ENCODE results near the gene CACHD1. TPM values are rescaled to one million over a fixed set of nuclear protein-coding genes. Genes with fewer than 3 reads are reported as not detected.

Gene CACHD1
- total RNA-seq, 2 donors from 2014 or later, result 8.6 to 12.9 TPM

DNA sequence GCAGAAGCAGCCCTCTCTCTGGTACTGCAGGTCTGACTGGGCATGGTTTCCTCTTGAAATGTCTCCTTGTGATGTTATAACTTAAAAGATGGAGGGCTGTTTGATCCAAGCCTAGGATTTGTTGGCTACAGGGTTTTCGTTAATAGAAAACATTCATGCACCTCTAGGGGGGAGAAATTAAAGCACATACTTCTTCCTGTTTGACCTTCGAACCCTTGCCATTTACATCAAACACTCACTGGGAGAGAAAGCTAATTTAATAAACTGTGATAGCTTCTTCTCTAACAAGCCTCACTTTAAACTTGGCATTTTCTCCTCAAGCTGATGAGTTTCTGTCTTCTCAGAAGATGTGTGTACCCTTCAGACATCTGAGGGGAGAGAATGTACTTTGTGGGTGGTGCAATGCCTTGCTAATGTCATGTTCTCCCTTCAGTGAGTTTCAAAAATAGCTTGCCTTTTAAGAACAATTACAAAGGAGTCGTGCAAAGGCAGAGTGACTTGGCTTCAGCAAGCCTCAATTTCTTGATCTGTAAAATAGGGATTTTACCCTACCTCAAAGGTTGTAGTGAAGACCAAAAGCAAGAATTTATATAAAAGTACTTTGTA lies 20.4 kb downstream of the CACHD1 start:
- Histone ChIP-seq H3K9me3 (no peaks in the 10 kb centered on the region), H3K4me3 (no peak overlapping the region), H3K36me3 (replicated peaks in 1 of 2; ENCODE audit: insufficient read depth in 1 of 2, low read depth in 2 of 2) (no peaks in the 10 kb centered on the region), H3K4me1 (peaks cover 4% of the 10 kb centered on the region), H3K27ac (no peak overlapping the region), H3K27me3 (no peaks in the 10 kb centered on the region)
- TF ChIP-seq, protein P1, sequence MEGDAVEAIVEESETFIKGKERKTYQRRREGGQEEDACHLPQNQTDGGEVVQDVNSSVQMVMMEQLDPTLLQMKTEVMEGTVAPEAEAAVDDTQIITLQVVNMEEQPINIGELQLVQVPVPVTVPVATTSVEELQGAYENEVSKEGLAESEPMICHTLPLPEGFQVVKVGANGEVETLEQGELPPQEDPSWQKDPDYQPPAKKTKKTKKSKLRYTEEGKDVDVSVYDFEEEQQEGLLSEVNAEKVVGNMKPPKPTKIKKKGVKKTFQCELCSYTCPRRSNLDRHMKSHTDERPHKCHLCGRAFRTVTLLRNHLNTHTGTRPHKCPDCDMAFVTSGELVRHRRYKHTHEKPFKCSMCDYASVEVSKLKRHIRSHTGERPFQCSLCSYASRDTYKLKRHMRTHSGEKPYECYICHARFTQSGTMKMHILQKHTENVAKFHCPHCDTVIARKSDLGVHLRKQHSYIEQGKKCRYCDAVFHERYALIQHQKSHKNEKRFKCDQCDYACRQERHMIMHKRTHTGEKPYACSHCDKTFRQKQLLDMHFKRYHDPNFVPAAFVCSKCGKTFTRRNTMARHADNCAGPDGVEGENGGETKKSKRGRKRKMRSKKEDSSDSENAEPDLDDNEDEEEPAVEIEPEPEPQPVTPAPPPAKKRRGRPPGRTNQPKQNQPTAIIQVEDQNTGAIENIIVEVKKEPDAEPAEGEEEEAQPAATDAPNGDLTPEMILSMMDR (IDR thresholded peaks at IDR 0.05), result no peak
- no peak for TF ChIP-seq POLR2A (IDR thresholded peaks at IDR 0.05)
- ATAC-seq, result no peak
- intact Hi-C loops (cut with DNase I), result no loop called here
- DNase-seq, result no peak
- WGBS, 2 donors, result 56 to 63% methylated on average over 3 of the region's 3 CpGs

DNA sequence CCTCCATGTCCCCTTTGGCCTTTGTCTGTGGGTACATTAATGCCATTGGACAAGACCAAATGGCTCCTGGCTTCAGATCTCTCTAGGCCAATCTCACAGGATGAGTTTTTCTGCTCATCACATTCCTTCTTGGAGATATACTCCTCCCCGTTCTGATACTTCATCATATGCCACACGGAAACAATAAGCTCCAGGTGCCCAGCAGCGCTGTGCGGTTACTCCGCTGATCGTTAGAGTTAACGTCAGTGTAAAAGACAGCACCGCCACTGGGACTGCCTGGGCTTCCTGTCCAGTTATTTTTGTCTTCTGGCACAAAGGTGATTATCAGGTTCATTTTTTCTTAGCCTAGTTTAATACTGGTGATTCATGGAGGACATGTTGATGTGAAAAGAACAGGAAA lies 22.5 kb downstream of the CACHD1 start:
- H3K4me3 ChIP-seq, result no peak overlapping the region
- H3K36me3 ChIP-seq (replicated peaks in 1 of 2; ENCODE audit: insufficient read depth in 1 of 2, low read depth in 2 of 2), result no peaks in the 10 kb centered on the region
- H3K4me1 ChIP-seq, result peaks cover 11% of the 10 kb centered on the region
- DNase-seq, result no peak
- TF ChIP-seq, protein P1 (IDR thresholded peaks at IDR 0.05), result no peak
- no peak for TF ChIP-seq POLR2A (IDR thresholded peaks at IDR 0.05)
- H3K9me3 ChIP-seq, result no peaks in the 10 kb centered on the region
- no peak overlapping the region for H3K27ac ChIP-seq
- ATAC-seq, result no peak
- WGBS, 2 donors, result 90 to 94% methylated on average over 8 of the region's 8 CpGs
- intact Hi-C loops (cut with DNase I), result no loop called here
- H3K27me3 ChIP-seq, result no peaks in the 10 kb centered on the region

DNA sequence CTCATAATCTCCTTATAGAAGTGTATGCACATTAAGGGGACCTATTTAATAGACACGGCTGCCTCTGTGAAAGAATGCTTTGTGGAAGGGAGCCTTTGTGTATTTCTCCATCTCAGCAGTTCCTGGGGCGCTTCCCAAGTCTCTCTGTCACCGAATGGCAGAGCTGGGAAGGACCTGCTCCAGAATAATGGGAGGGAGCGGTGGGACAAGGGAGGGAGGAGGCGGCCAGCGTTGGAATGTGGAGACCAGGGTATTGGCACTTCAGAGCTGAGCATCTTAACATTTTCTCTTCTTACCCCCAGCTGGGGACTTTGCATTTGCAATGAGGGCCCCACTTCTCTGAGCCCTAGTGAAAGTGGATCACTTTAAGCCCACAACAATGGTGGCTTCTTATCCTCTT lies 23.9 kb downstream of the CACHD1 start:
- WGBS, 2 donors, result 94 to 95% methylated on average over 6 of the region's 6 CpGs
- H3K27me3 ChIP-seq, result no peaks in the 10 kb centered on the region
- DNase-seq (no peak), ATAC-seq (no peak)
- no peak overlapping the region for H3K27ac ChIP-seq
- H3K4me3 ChIP-seq, result no peak overlapping the region
- no peaks in the 10 kb centered on the region for H3K9me3 ChIP-seq
- TF ChIP-seq, protein P1 (IDR thresholded peaks at IDR 0.05), result no peak
- TF ChIP-seq POLR2A (IDR thresholded peaks at IDR 0.05), result no peak
- H3K4me1 ChIP-seq, result peaks cover 11% of the 10 kb centered on the region
- no peaks in the 10 kb centered on the region for H3K36me3 ChIP-seq (replicated peaks in 1 of 2; ENCODE audit: insufficient read depth in 1 of 2, low read depth in 2 of 2)
- intact Hi-C loops (cut with DNase I), result no loop called here

DNA sequence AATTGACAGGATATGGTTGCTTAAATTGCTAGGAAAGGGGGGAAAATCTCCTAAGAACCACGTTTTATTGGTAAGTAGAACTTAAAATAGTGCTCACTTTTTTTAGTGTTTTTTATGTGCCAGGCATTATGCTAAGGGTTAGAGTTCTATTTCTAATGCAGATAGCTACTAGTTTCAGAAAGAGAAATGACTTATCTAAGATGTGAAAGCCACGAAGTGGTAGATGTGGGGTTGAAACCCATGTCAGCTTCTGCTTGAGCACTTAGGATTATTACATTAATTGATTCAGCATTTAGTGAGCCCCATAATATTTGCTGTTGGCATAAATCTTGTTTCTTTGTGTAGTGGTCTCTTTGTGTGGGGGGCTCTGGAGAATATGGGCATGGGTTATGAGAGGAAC lies 24.7 kb downstream of the CACHD1 start:
- no peak for ATAC-seq
- no peak for DNase-seq
- no peak overlapping the region for H3K27ac ChIP-seq
- 40 to 46% methylated on average over 2 of the region's 2 CpGs for WGBS, 2 donors
- TF ChIP-seq, protein P1 (IDR thresholded peaks at IDR 0.05), result no peak
- no peak for TF ChIP-seq POLR2A (IDR thresholded peaks at IDR 0.05)
- no peaks in the 10 kb centered on the region for H3K27me3 ChIP-seq
- no peaks in the 10 kb centered on the region for H3K36me3 ChIP-seq (replicated peaks in 1 of 2; ENCODE audit: insufficient read depth in 1 of 2, low read depth in 2 of 2)
- no peaks in the 10 kb centered on the region for H3K9me3 ChIP-seq
- no peak overlapping the region for H3K4me3 ChIP-seq
- H3K4me1 ChIP-seq, result peaks cover 11% of the 10 kb centered on the region
- intact Hi-C loops (cut with DNase I), result no loop called here

DNA sequence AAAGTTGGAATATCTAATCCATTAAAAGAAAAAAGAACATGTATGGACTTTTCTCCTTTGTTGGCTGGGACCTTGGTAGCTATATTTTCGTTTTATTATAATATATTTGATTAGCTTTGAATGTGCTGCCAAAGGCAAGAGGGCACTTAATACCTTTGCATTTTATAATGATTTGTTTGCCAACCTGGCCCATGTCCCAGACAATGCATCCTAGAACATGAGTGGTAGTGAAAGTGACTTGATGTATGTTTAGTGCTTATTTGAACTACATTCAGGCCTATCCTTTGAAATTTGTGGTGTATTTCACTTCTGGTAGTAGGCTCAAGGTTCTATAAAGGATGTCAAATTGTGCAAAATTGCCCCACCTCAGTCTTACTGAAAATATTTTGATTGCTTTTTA lies 25.9 kb downstream of the CACHD1 start:
- no peak for ATAC-seq
- no peak overlapping the region for H3K27ac ChIP-seq
- TF ChIP-seq, protein P1 (IDR thresholded peaks at IDR 0.05), result no peak
- no peak for TF ChIP-seq POLR2A (IDR thresholded peaks at IDR 0.05)

More for the DNA sequence above, 25.9 kb downstream of the CACHD1 start:
- H3K27me3 ChIP-seq, result no peaks in the 10 kb centered on the region
- no peaks in the 10 kb centered on the region for H3K9me3 ChIP-seq
- peaks cover 11% of the 10 kb centered on the region for H3K4me1 ChIP-seq
- intact Hi-C loops (cut with DNase I), result no loop called here
- no peaks in the 10 kb centered on the region for H3K36me3 ChIP-seq (replicated peaks in 1 of 2; ENCODE audit: insufficient read depth in 1 of 2, low read depth in 2 of 2)
- WGBS, 2 donors, result 9 to 14% methylated on average over 1 of the region's 1 CpG
- no peak overlapping the region for H3K4me3 ChIP-seq
- DNase-seq, result no peak

All from body of pancreas (tissue), 4 donors.